HG03280 (cell line): ENCODE data around the gene CEBPZOS.

Source experiments
- ATAC-seq: cut with Tn5 transposase; IDR thresholded peaks from one replicate; pipeline ENCODE4 v1.9.1; 2021; ENCODE audit warnings: mild to moderate bottlenecking, moderate library complexity; ENCODE audit not compliant: unreplicated experiment

The CEBPZOS gene

GRCh38 chr2:37196320-37197195 is at the start of gene CEBPZOS:
CEBPZOS (plus strand) TSS chr2:37196496; CDS start chr2:37199705, 3,209 bp downstream.
- peak; percentile 77 for ATAC-seq

GRCh38 chr2:37148325-37148724 is 48.0 kb upstream of the CEBPZOS start:
- ATAC-seq: no peak

GRCh38 chr2:37149626-37150322 is 46.5 kb upstream of the CEBPZOS start:
- no peak for ATAC-seq

- no peak for ATAC-seq
Measured at GRCh38 chr2:37153224-37153623, 43.1 kb upstream of the CEBPZOS start.

- no peak for ATAC-seq
Measured at GRCh38 chr2:37154785-37155184, 41.5 kb upstream of the CEBPZOS start.

GRCh38 chr2:37156071-37156856 is 40.0 kb upstream of the CEBPZOS start:
- peak; percentile 6 for ATAC-seq

GRCh38 chr2:37156857-37157714 is 39.2 kb upstream of the CEBPZOS start, which contains the start of gene EIF2AK2:
EIF2AK2 (minus strand) TSS chr2:37156980; CDS start chr2:37147806, 9,174 bp downstream.
- ATAC-seq: peak; percentile 91

GRCh38 chr2:37164757-37165156 is 31.5 kb upstream of the CEBPZOS start:
- ATAC-seq: no peak

- ATAC-seq: no peak
Measured at GRCh38 chr2:37167636-37168180, 28.6 kb upstream of the CEBPZOS start.

- peak; percentile 78 for ATAC-seq
Measured at GRCh38 chr2:37168217-37168981, 27.9 kb upstream of the CEBPZOS start.

- ATAC-seq: no peak
Measured at GRCh38 chr2:37171624-37171950, 24.7 kb upstream of the CEBPZOS start.

- no peak for ATAC-seq
Measured at GRCh38 chr2:37173741-37174140, 22.6 kb upstream of the CEBPZOS start.

- no peak for ATAC-seq
Measured at GRCh38 chr2:37180006-37180639, 16.2 kb upstream of the CEBPZOS start.

GRCh38 chr2:37180640-37181039 is 15.7 kb upstream of the CEBPZOS start:
- no peak for ATAC-seq

- ATAC-seq: no peak
Measured at GRCh38 chr2:37181726-37182684, 14.3 kb upstream of the CEBPZOS start.

- ATAC-seq: no peak
Measured at GRCh38 chr2:37188570-37188969, 7.7 kb upstream of the CEBPZOS start, which contains the start of gene SULT6B1. SULT6B1 (minus strand) TSS chr2:37188670; CDS start chr2:37188640, 30 bp downstream.

- ATAC-seq: no peak
Measured at GRCh38 chr2:37189452-37190153, 6.7 kb upstream of the CEBPZOS start.
